Endothelial cell of umbilical vein (primary cell): ENCODE results near the gene ZNF618. TPM values are rescaled to one million over a fixed set of nuclear protein-coding genes. Genes with fewer than 3 reads are reported as not detected.

Experiments used
- BruUV-seq: library from RNA; stranded (reverse); fragments of 400-500 nt; replicated peaks from 2 replicates; lab custom pipeline; 2021; lab: Mats Ljungman, UMichigan
- CTCF ChIA-PET: fragments of 300-600, 350-600 bp; sonication (Branson Sonifier 250); formaldehyde crosslinking; loops from one replicate; lab custom pipeline; 2021; ENCODE audit warnings: antibody characterized with exemption, inconsistent platforms; lab: Charles Lee
- POLR2A ChIA-PET: fragments of 300-600, 350-600 bp; sonication (Branson Sonifier 250); formaldehyde crosslinking; loops from one replicate; lab custom pipeline; 2021; ENCODE audit warnings: antibody characterized with exemption, inconsistent platforms; lab: Charles Lee
- DNase-seq: peaks from one replicate; pipeline ENCODE4 v3.0.0-alpha.2; 2011; ENCODE audit warnings: low read depth, low spot score
- FAIRE-seq: peaks from 2 replicates; lab custom pipeline; 2011; peaks lifted over from hg19 to GRCh38; lab: Jason Lieb, UNC
- H2AFZ ChIP-seq: 2 replicates; pipeline ENCODE4 v1.6.0; 2012; ENCODE audit warnings: low read depth, low read length, control low read depth, inconsistent platforms
- H3K27ac ChIP-seq: 2 replicates; pipeline ENCODE4 v1.5.1; 2011; ENCODE audit warnings: low read depth, mild to moderate bottlenecking, control low read depth, low read length, moderate library complexity; ENCODE audit not compliant: insufficient read depth
- H3K27me3 ChIP-seq, 2 experiments: 2 replicates each; pipeline versions ENCODE4 v1.6.0 to v1.6.1; 2011; ENCODE audit warnings: low read length in 2 of 2, mixed read lengths in 1 of 2; ENCODE audit not compliant: control insufficient read depth in 2 of 2, insufficient read depth in 2 of 2
- H3K36me3 ChIP-seq, 2 experiments: 2 replicates in 1 of 2; 3 replicates in 1 of 2; pipeline ENCODE4 v1.5.1; 2011; ENCODE audit warnings: low read length in 2 of 2, mild to moderate bottlenecking in 1 of 2, moderate library complexity in 1 of 2; ENCODE audit not compliant: control insufficient read depth in 2 of 2, insufficient read depth in 2 of 2; ENCODE audit errors: extremely low read depth in 1 of 2
- H3K4me1 ChIP-seq: 3 replicates; pipeline ENCODE4 v1.5.1; 2011; ENCODE audit warnings: mild to moderate bottlenecking, low read length; ENCODE audit not compliant: control insufficient read depth, insufficient read depth; ENCODE audit errors: extremely low read depth
- H3K4me2 ChIP-seq: 2 replicates; pipeline ENCODE4 v1.6.1; 2011; ENCODE audit warnings: low read length, control low read depth, mixed read lengths; ENCODE audit not compliant: insufficient read depth
- H3K4me3 ChIP-seq, 3 experiments: fragments of 200-600 bp in 1 of 3; sonication (generic), shearing (Covaris generic) in 1 of 3; replicated peaks in 1 of 3; 2 replicates each; pipeline ENCODE4 v1.5.1; 2011 to 2016; ENCODE audit warnings: control low read depth in 3 of 3, low read length in 3 of 3, mild to moderate bottlenecking in 2 of 3, inconsistent platforms in 1 of 3, low read depth in 1 of 3, moderate library complexity in 1 of 3; ENCODE audit not compliant: insufficient read depth in 1 of 3
- H3K79me2 ChIP-seq: 2 replicates; pipeline ENCODE4 v1.6.0; 2012; ENCODE audit warnings: low read length, inconsistent platforms; ENCODE audit not compliant: control insufficient read depth, insufficient read depth
- H3K9ac ChIP-seq: replicated peaks from 2 replicates; pipeline ENCODE3; 2011; ENCODE audit warnings: low read length, control low read depth; ENCODE audit not compliant: insufficient read depth; ENCODE audit errors: extremely low read depth
- H3K9me1 ChIP-seq: replicated peaks from 3 replicates; pipeline ENCODE4 v1.6.0; 2011; ENCODE audit warnings: mild to moderate bottlenecking, low read length; ENCODE audit not compliant: control insufficient read depth, insufficient read depth; ENCODE audit errors: extremely low read depth
- H3K9me3 ChIP-seq: replicated peaks from 2 replicates; pipeline ENCODE4 v1.5.1; 2012; ENCODE audit warnings: low read length, inconsistent platforms; ENCODE audit not compliant: control insufficient read depth, insufficient read depth
- H4K20me1 ChIP-seq: replicated peaks from 2 replicates; pipeline ENCODE3; 2011; ENCODE audit warnings: mild to moderate bottlenecking, low read length; ENCODE audit not compliant: control insufficient read depth, insufficient read depth; ENCODE audit errors: extremely low read depth
- EZH2 ChIP-seq: IDR thresholded peaks from 2 replicates; pipeline ENCODE4 v1.6.1; 2012; ENCODE audit warnings: borderline replicate concordance, low read depth, mild to moderate bottlenecking, moderate library complexity, low read length, inconsistent platforms; ENCODE audit not compliant: severe bottlenecking
- FOS ChIP-seq: IDR thresholded peaks from 2 replicates; pipeline ENCODE4 v1.6.1; 2011; ENCODE audit warnings: mild to moderate bottlenecking, low read length, moderate library complexity, borderline replicate concordance; ENCODE audit not compliant: insufficient read depth
- GATA2 ChIP-seq: IDR thresholded peaks from 2 replicates; pipeline ENCODE4 v1.7.0; 2011; ENCODE audit warnings: low read depth, mild to moderate bottlenecking, moderate library complexity, mixed read lengths, low read length; ENCODE audit not compliant: insufficient read length, insufficient read depth
- JUN ChIP-seq: IDR thresholded peaks from 2 replicates; pipeline ENCODE4 v1.6.1; 2011; ENCODE audit warnings: borderline replicate concordance, low read depth; ENCODE audit not compliant: insufficient read length, insufficient read depth
- MYC ChIP-seq: IDR thresholded peaks from one replicate; pipeline ENCODE4 v1.6.1; 2011; ENCODE audit warnings: mild to moderate bottlenecking, low read depth, low read length
- POLR2A ChIP-seq: IDR thresholded peaks from 2 replicates; pipeline ENCODE4 v1.6.1; 2012; ENCODE audit warnings: low read depth, mild to moderate bottlenecking, control low read depth, low read length
- POLR2AphosphoS5 ChIP-seq: IDR thresholded peaks from 2 replicates; pipeline ENCODE4 v1.6.1; 2012; ENCODE audit warnings: low read depth, mild to moderate bottlenecking, control low read depth, low read length, moderate library complexity; ENCODE audit not compliant: insufficient read depth
- dilution Hi-C: fragments of 300-500 bp; cut with MboI; formaldehyde crosslinking; loops from one replicate; pipeline ENCODE4 v1.15.0; 2019; ENCODE audit warnings: low sequenced_read_pairs; ENCODE audit not compliant: extremely low pct_ligation_motif_present
- intact Hi-C: fragments of 100-400 bp; cut with micrococcal nuclease; formaldehyde crosslinking; loops from one replicate; pipeline ENCODE4 v1.10.0; 2022
- polyA plus RNA-seq, 4 experiments: library from polyadenylated mRNA; depleted of rRNA in 3 of 4; stranded (reverse) in 3 of 4; unstranded in 1 of 4; fragments of >200 nt; gene quantifications; 2 replicates each; pipeline versions ENCODE4 v1.2.1 to v1.2.3, GENCODE V29; 2011 to 2012; ENCODE audit warnings: missing spikeins in 1 of 4
- total RNA-seq: library from RNA; stranded (reverse); gene quantifications from 2 replicates; pipeline ENCODE4 v1.2.3, GENCODE V29; 2021
- TF ChIP-seq, protein P1 (sequence below), 2 donors: IDR thresholded peaks; 1 replicate in 1 of 2; 2 replicates in 1 of 2; pipeline ENCODE4 v1.5.1; 2011; ENCODE audit warnings: low read length in 2 of 2, mild to moderate bottlenecking in 2 of 2, moderate library complexity in 2 of 2, control low read depth in 1 of 2, inconsistent platforms in 1 of 2, low read depth in 1 of 2; ENCODE audit not compliant: insufficient read depth in 1 of 2; ENCODE audit errors: extremely low read depth in 1 of 2
- TF ChIP-seq, protein P2 (sequence below): IDR thresholded peaks from 2 replicates; pipeline ENCODE4 v1.6.1; 2011; ENCODE audit not compliant: insufficient read depth, insufficient read length

ZNF618 gene
- total and polyA plus RNA-seq, 2 donors (not counting 3 experiments of a cell fraction or from before 2014, with no cell fraction given), result 22.6 to 80.3 TPM

DNA sequence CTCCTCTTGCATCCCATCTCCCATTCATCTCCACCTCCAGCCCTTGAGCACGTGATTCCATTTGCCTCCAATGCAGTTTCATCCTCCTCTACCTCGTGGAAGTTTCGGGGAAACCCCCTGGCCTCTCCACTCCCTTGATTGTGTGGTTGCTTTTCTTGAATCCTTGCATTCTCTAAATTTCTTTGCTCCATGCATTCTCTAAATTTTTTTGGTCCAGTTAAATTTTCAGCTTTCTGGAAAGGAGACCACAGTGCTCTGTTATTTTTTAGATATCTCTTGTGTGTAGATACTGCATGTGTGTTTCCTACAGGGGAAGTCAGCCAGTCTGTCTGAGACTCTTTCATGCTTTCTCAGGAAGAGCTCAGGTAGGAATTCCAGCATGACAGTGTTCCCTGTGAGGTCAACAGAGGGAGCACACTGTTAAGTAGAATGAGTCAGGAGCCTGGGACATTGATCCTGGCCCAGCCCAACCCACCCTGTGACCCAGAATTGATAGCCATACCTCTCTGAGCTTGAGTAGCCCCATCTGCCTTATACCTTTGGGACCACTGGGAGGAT is 149.2 kb downstream of the ZNF618 start:
- H3K36me3 ChIP-seq, result peaks cover 22 to 25% of the 10 kb centered on the region in 2 experiments
- intact Hi-C loops, result no loop called here

DNA sequence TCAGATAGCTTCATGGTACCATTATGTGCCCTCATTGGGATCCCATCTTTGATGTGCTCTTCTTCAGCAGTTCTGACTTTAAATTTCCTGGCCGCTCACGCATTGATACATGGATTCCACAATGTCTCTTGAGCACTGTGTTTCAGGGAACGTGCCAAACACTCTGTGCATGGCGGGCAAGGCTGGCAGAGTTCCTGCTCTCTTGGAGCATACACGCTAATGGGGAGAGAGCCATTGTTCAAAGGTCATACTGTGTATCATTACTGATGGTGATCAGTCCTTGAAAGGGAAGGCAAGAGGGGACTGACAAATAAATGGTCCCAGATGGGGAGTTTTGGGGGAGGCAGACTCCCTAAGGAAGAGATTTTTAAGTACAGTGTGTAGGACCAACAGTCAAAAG is 149.7 kb downstream of the ZNF618 start:
- H2AFZ ChIP-seq, result no peak overlapping the region
- BruUV-seq, result no TSS peak
- H4K20me1 ChIP-seq, result no peaks in the 10 kb centered on the region
- H3K4me2 ChIP-seq, result no peak overlapping the region
- DNase-seq, result no peak
- CTCF ChIA-PET, result interaction anchor here (0.9 kb wide), 1 partner anchor 265 kb away, joined by 3 read pairs; no protein-coding TSS in a partner anchor
- TF ChIP-seq FOS, result no peak
- TF ChIP-seq POLR2A, result no peak
- TF ChIP-seq MYC, result no peak
- TF ChIP-seq, protein P1, sequence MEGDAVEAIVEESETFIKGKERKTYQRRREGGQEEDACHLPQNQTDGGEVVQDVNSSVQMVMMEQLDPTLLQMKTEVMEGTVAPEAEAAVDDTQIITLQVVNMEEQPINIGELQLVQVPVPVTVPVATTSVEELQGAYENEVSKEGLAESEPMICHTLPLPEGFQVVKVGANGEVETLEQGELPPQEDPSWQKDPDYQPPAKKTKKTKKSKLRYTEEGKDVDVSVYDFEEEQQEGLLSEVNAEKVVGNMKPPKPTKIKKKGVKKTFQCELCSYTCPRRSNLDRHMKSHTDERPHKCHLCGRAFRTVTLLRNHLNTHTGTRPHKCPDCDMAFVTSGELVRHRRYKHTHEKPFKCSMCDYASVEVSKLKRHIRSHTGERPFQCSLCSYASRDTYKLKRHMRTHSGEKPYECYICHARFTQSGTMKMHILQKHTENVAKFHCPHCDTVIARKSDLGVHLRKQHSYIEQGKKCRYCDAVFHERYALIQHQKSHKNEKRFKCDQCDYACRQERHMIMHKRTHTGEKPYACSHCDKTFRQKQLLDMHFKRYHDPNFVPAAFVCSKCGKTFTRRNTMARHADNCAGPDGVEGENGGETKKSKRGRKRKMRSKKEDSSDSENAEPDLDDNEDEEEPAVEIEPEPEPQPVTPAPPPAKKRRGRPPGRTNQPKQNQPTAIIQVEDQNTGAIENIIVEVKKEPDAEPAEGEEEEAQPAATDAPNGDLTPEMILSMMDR (IDR thresholded peaks at IDR 0.05; ENCODE audit: extremely low read depth in 1 of 2, insufficient read depth in 1 of 2, low read depth in 1 of 2, low read length in 2 of 2), result no peak
- TF ChIP-seq GATA2, result no peak
- TF ChIP-seq, protein P2, sequence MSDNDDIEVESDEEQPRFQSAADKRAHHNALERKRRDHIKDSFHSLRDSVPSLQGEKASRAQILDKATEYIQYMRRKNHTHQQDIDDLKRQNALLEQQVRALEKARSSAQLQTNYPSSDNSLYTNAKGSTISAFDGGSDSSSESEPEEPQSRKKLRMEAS, result no peak
- no peak for TF ChIP-seq EZH2
- no peak for TF ChIP-seq JUN
- TF ChIP-seq POLR2AphosphoS5, result no peak
- H3K4me3 ChIP-seq, result no peak overlapping the region
- H3K36me3 ChIP-seq, result peaks cover 27 to 28% of the 10 kb centered on the region in 2 experiments
- no peaks in the 10 kb centered on the region for H3K9me3 ChIP-seq
- no peaks in the 10 kb centered on the region for H3K27me3 ChIP-seq
- H3K4me1 ChIP-seq, result peaks cover 6% of the 10 kb centered on the region
- no peaks in the 10 kb centered on the region for H3K9me1 ChIP-seq
- no peak overlapping the region for H3K9ac ChIP-seq
- dilution Hi-C loops (no loop called here), intact Hi-C loops (no loop called here)
- H3K79me2 ChIP-seq, result no peaks in the 10 kb centered on the region
- POLR2A ChIA-PET, result no interaction called here
- H3K27ac ChIP-seq, result no peak overlapping the region
- no peak for FAIRE-seq

More for the DNA sequence above, 149.2 kb downstream of the ZNF618 start:
- ChIA-PET POLR2A (interaction anchor here (0.6 kb wide), 1 partner anchor 27 kb away, joined by 3 read pairs; no protein-coding TSS in a partner anchor), CTCF (no interaction called here)
- FAIRE-seq (no peak), DNase-seq (no peak)
- Histone ChIP-seq H3K4me3 (no peak overlapping the region), H3K27ac (no peak overlapping the region), H3K4me1 (peaks cover 6% of the 10 kb centered on the region), H3K9me1 (no peaks in the 10 kb centered on the region), H3K79me2 (no peaks in the 10 kb centered on the region), H2AFZ (no peak overlapping the region), H3K9me3 (no peaks in the 10 kb centered on the region), H3K4me2 (no peak overlapping the region), H3K27me3 (no peaks in the 10 kb centered on the region), H3K9ac (no peak overlapping the region), H4K20me1 (no peaks in the 10 kb centered on the region)
- TF ChIP-seq POLR2AphosphoS5, result no peak
- TF ChIP-seq, protein P2, result no peak
- no TSS peak for BruUV-seq
- dilution Hi-C loops, result no loop called here
